GM18909 (cell line): Measurements from ENCODE around the gene PFDN6.

Source experiments
- ATAC-seq: cut with Tn5 transposase; IDR thresholded peaks from one replicate; pipeline ENCODE4 v1.9.1; 2021; ENCODE audit warnings: mild to moderate bottlenecking; ENCODE audit not compliant: unreplicated experiment, poor library complexity

PFDN6 gene

GRCh38 chr6:33292996-33293682 is 3.7 kb downstream of the PFDN6 start:
- ATAC-seq: no peak

- no peak for ATAC-seq
Observed at GRCh38 chr6:33294086-33294823, 4.9 kb downstream of the PFDN6 start.

- no peak for ATAC-seq
Observed at GRCh38 chr6:33295621-33296369, 6.4 kb downstream of the PFDN6 start.

- no peak for ATAC-seq
Observed at GRCh38 chr6:33296797-33297405, 7.5 kb downstream of the PFDN6 start.

DNA sequence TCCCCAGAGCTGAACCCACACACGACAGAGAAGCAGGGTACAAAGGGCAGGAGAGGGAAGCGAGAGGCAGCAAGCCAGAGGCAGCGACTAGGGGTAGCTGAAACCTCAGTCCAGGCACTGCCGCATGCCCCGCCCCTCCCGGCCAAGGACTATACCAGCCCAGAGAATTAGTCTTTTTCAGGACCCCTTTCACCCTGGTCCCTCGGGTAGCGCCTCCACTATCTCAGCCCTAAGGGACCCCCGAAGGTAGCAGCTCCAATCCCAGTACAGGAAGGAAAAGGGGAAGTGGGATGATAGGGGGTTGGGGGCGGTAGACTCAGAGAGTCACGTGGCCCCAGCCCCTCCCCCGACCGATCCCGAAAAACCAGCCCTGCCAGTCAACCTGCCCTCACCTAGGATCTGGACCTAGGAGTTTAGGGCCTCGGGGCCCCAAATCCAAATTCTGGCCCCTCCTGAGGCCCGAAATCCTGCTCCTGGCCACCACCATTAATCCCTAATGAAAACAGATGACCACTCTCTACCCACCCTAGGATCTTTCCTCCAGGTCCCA is 8.1 kb downstream of the PFDN6 start:
- no peak for ATAC-seq

DNA sequence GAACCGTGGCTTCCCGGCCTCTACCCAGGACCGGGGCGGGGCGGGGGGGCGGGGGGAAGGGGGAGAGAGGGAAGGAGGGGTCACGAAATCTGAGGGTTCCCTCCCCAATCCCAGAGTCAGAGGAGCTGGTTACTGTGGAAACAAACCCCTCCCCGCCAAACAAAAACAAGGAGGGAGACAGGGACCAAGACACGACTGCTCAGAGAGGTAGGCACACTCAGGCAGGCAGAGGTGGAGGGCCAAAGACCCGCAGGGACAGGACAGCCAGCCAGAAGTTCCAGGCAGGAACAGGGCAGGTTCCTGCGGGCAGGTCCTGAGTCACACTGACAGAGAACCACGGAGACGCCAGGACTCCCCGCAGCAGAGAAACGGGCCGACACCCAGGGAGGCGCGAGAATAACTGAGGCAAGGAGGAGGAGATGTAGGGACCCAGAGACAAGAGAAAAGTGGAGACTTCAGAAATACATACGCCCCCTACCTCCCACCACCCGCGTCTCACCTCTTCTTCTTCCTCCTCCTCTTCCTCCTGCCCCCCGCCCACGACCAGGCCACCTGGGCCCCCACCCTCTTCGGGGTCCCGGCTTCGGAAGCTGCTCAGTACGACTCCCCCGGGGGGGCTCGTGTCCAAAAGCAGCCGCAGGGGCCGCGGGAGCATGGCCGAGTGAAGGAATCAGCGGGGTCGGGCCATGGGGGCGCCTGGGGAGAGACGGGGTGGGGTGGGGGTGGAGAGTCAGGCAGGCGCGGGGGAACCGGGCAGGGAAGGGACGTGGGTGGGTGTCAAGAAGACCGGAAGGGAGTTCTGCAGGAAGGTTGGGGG is 8.8 kb downstream of the PFDN6 start:
- no peak for ATAC-seq

DNA sequence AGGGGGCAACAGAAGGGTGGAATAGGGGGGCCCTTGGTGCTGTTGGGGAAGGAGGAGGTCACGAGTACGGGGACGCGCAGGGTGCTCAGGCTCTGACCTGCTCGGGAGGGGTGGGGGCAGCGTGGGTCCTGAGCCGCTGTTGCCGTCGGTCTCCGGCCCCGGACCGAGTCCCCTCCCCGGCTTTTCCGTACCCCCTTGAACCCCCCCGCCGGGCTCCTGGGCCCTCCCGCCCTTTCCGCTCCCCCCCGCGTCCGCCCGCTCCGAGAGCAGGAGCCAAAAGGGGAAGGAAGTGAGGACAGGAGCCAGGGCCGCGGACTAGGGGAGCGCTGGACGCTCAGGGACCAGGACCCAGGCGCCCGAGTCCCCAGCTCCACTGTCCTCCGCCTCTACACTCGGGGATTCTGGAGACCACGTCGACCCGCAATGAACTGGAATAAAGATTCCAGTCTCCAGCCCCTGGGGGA is 9.4 kb downstream of the PFDN6 start, which contains the start of gene RGL2:
RGL2 (minus strand) TSS at position 170 of the 464 bp plus-strand sequence. CDS start 332 bp downstream, outside the sequence.
- peak; percentile 27 for ATAC-seq

- ATAC-seq: peak; percentile 77
Observed at GRCh38 chr6:33299237-33299944, 10.0 kb downstream of the PFDN6 start.

GRCh38 chr6:33301877-33302276 is 12.5 kb downstream of the PFDN6 start:
- ATAC-seq: no peak

GRCh38 chr6:33304216-33304615 is 14.8 kb downstream of the PFDN6 start:
- no peak for ATAC-seq

- ATAC-seq: no peak
Observed at GRCh38 chr6:33305052-33305451, 15.7 kb downstream of the PFDN6 start.

GRCh38 chr6:33306356-33306755 is 17.0 kb downstream of the PFDN6 start:
- ATAC-seq: no peak

GRCh38 chr6:33312361-33313104 is 23.1 kb downstream of the PFDN6 start:
- ATAC-seq: no peak

GRCh38 chr6:33313105-33313708 is 23.8 kb downstream of the PFDN6 start:
- ATAC-seq: no peak

- ATAC-seq: peak; percentile 41
Observed at GRCh38 chr6:33313709-33314514, 24.5 kb downstream of the PFDN6 start, which contains the start of gene TAPBP. TSS of gene TAPBP (minus strand) at chr6:33314078. CDS start at chr6:33314041, 37 bp downstream.

DNA sequence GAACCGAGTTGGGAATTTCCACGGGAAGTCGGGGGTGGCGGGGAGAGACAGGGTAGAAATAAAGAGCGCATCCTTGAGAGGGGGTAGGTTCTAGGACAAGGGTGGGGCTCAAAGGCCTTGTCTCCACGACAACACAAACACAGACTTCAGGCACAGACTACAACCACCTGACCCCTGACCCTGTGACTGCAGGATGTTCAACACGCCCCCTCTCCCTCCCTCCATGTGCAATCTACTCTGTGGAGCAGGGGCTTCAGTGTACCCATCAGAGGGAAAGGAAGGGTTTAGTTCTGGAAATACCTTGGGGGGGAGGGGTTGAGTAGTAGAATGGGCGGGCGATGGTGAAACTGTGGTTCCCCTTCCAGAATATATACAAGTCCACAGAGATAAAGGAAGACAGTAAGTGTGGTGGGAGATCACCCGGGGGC is 25.1 kb downstream of the PFDN6 start:
- no peak for ATAC-seq
